Pancreas (tissue), 10 donors: ENCODE results near the gene DENND2A. TPM values are rescaled to one million over a fixed set of nuclear protein-coding genes. Genes with fewer than 3 reads are reported as not detected.

Experiments used
- ATAC-seq, 4 donors: fragments of 200-7000 bp; cut with Tn5 transposase; one replicate each; pipeline versions ENCODE4 v1.8.0 to v1.9.1; 2020; ENCODE audit warnings: mild to moderate bottlenecking in 4 of 4, moderate library complexity in 4 of 4
- DNase-seq, 6 donors: peaks; one replicate each; pipeline ENCODE4 v3.0.0-alpha.2; 2020
- FAIRE-seq: peaks from 2 replicates; lab custom pipeline; 2012; peaks lifted over from hg19 to GRCh38; lab: Jason Lieb, UNC
- H3K27ac ChIP-seq, 4 donors: fragments of 200-600 bp; sonication (generic); 1 replicate in 3 of 4; 2 replicates in 1 of 4; pipeline versions ENCODE4 v1.5.0 to v1.8.0; 2020
- H3K27me3 ChIP-seq, 4 donors: fragments of 200-600 bp; one replicate each; pipeline ENCODE4 v1.8.0; 2021
- H3K36me3 ChIP-seq, 3 donors: fragments of 200-600 bp; sonication (generic) in 1 of 3; one replicate each; pipeline versions ENCODE4 v1.5.0 to v1.8.0; 2020 to 2021
- H3K4me1 ChIP-seq, 3 donors: fragments of 200-600 bp; one replicate each; pipeline ENCODE4 v1.8.0; 2021
- H3K4me3 ChIP-seq, 4 donors: fragments of 200-600 bp; sonication (generic) in 2 of 4; one replicate each; pipeline versions ENCODE4 v1.5.0 to v1.8.0; 2020 to 2021
- H3K9me3 ChIP-seq, 4 donors: fragments of 200-600 bp; one replicate each; pipeline ENCODE4 v1.8.0; 2021
- WGBS, 2 donors: extraction: QIAGEN DNeasy Blood & Tissue Kit; methylation state at CpG; one replicate each; pipeline ENCODE4 v1.1.7; 2013; 5-methylcytosine and 5-hydroxymethylcytosine counted together
- intact Hi-C, 3 donors: fragments of 100-400 bp; cut with DNase I; formaldehyde crosslinking; loops; one replicate each; pipeline versions ENCODE4 v1.11.1 to v1.14.2; 2022
- polyA plus RNA-seq, 2 donors: library from polyadenylated mRNA; stranded (reverse); fragments of 200-250 nt; gene quantifications; one replicate each; pipeline ENCODE4 v1.2.3, GENCODE V29; 2013
- total RNA-seq, 6 donors: library from RNA; stranded (reverse); fragmentation: NEBNext Ultra II Directional in 4 of 6; extraction: Animal tissue kit (Norgen Biotek cat#: 25700) in 4 of 6; gene quantifications; one replicate each; pipeline versions ENCODE4 v1.2.1 to v1.2.4, GENCODE V29; 2021 to 2023
- TF ChIP-seq, protein P1 (sequence below), 4 donors: fragments of 200-600 bp; sonication (generic) in 3 of 4; IDR thresholded peaks; one replicate each; pipeline versions ENCODE4 v1.5.0 to v1.8.0; 2021; ENCODE audit warnings: antibody characterized with exemption in 4 of 4
- donor health status: healthy with polysubstance abuse.
- donor health status: DM: no; HTN: no; CAD: no; lungs with moderate emphysema.
- donor health status: DM: no; HTN: no; CAD: no.
- donor health status: control.
- donor health status: control.
- donor health status: Bipolar disorder and iron deficiency.
- donor health status: DM: yes; HTN: yes; CAD: no.
- donor health status: DM: no; HTN: no; CAD: no.
- donor health status: DM: no; HTN: no; CAD: no.
- donor health status: DM: yes; HTN: yes; CAD: no.

The DENND2A gene
- total and polyA plus RNA-seq, 8 donors, result 1.1 to 5.0 (median 1.8) TPM

- Histone ChIP-seq H3K36me3 (no peaks in the 10 kb centered on the region), H3K9me3 (no peaks in the 10 kb centered on the region), H3K27me3 (no peaks in the 10 kb centered on the region), H3K27ac (no peak overlapping the region), H3K4me1 (no peaks in the 10 kb centered on the region), H3K4me3 (no peak overlapping the region)
- 47 to 51% methylated on average over 3 of the region's 3 CpGs for WGBS, 2 donors
- DNase-seq, result no peak
- intact Hi-C loops, result no loop called here
- no peak for FAIRE-seq
- ATAC-seq, result no peak
- TF ChIP-seq, protein P1, sequence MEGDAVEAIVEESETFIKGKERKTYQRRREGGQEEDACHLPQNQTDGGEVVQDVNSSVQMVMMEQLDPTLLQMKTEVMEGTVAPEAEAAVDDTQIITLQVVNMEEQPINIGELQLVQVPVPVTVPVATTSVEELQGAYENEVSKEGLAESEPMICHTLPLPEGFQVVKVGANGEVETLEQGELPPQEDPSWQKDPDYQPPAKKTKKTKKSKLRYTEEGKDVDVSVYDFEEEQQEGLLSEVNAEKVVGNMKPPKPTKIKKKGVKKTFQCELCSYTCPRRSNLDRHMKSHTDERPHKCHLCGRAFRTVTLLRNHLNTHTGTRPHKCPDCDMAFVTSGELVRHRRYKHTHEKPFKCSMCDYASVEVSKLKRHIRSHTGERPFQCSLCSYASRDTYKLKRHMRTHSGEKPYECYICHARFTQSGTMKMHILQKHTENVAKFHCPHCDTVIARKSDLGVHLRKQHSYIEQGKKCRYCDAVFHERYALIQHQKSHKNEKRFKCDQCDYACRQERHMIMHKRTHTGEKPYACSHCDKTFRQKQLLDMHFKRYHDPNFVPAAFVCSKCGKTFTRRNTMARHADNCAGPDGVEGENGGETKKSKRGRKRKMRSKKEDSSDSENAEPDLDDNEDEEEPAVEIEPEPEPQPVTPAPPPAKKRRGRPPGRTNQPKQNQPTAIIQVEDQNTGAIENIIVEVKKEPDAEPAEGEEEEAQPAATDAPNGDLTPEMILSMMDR (IDR thresholded peaks at IDR 0.05), result no peak
These were observed 49.3 kb downstream of the DENND2A start for GRCh38 chr7:140591180-140591902.

DNA sequence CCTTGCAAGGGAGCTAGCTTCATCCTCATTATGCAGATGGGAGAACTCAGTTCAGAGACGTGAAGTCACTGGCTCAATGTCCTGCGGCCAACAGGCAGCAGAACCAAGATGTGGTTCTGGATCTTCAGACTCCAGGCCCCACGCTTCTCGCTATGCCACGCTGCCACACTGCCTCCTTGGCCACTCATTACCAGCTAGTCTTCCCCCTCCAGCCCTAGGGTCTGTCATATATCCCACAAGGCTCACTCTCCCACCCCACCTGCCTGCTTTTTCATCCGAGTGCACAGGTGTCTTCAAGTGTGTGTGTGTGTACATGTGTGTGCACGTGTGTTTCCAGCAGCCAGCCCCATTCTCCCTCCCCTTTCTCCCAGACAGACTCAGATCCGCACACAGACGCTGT lies 53.4 kb downstream of the DENND2A start:
- Histone ChIP-seq H3K27me3 (no peaks in the 10 kb centered on the region), H3K9me3 (no peaks in the 10 kb centered on the region), H3K36me3 (no peaks in the 10 kb centered on the region), H3K27ac (no peak overlapping the region), H3K4me3 (no peak overlapping the region), H3K4me1 (no peaks in the 10 kb centered on the region)
- FAIRE-seq (no peak), DNase-seq (no peak), ATAC-seq (no peak)
- TF ChIP-seq, protein P1 (IDR thresholded peaks at IDR 0.05), result no peak
- intact Hi-C loops, result no loop called here
- 84 to 86% methylated on average over 9 of the region's 9 CpGs for WGBS, 2 donors

DNA sequence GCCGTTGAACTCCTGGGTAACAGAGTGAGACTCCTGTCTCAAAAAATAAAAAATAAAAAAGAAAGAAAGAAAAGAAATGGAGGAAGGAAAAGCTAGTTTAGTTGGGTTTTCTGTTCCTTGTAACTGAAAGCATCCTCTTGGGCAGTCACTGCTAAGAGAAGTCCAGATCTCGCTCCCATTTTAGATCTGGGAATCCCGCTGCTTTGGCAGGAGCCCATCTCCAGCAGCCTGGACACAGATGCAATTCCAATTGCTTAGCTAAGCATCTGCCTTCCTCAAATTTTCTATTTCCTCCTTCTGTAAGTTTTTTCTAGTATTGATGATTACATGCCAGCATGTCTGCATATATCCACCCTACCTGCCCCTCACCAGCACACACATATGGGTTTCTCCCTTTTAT lies 54.1 kb downstream of the DENND2A start:
- TF ChIP-seq, protein P1 (IDR thresholded peaks at IDR 0.05), result no peak
- FAIRE-seq (no peak), DNase-seq (no peak), ATAC-seq (no peak)
- intact Hi-C loops, result no loop called here
- no peaks in the 10 kb centered on the region for H3K27me3 ChIP-seq
- H3K4me1 ChIP-seq, result no peaks in the 10 kb centered on the region
- no peaks in the 10 kb centered on the region for H3K9me3 ChIP-seq
- WGBS, 2 donors, result 83 to 90% methylated on average over 3 of the region's 3 CpGs
- H3K4me3 ChIP-seq, result no peak overlapping the region
- H3K36me3 ChIP-seq, result no peaks in the 10 kb centered on the region
- no peak overlapping the region for H3K27ac ChIP-seq

DNA sequence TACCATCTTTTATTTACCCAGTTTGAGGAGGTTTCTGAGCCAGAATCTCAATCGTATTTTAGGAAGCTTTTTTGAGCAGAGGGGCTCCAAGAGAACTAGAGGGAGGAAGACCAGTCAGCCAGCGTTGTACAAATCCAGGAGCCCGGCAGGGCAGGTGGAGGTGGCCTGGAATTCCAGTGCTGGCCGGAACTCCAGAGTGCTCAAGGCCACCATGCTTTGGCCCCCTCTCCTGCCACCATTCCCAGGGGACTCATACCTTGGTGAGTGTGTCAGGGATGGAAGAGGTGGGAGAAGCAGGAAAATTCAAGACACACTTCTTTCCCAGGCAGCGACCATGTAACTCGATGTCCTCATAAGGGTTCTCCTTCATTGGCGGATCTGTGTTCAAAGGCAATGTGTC lies 55.3 kb downstream of the DENND2A start:
- ATAC-seq, result no peak
- no peaks in the 10 kb centered on the region for H3K9me3 ChIP-seq
- H3K36me3 ChIP-seq, result no peaks in the 10 kb centered on the region
- TF ChIP-seq, protein P1 (IDR thresholded peaks at IDR 0.05), result no peak
- H3K27me3 ChIP-seq, result no peaks in the 10 kb centered on the region
- no peak overlapping the region for H3K4me3 ChIP-seq
- H3K27ac ChIP-seq, result no peak overlapping the region
- 84 to 88% methylated on average over 7 of the region's 7 CpGs for WGBS, 2 donors
- intact Hi-C loops, result no loop called here
- DNase-seq, result no peak
- no peaks in the 10 kb centered on the region for H3K4me1 ChIP-seq
- no peak for FAIRE-seq

DNA sequence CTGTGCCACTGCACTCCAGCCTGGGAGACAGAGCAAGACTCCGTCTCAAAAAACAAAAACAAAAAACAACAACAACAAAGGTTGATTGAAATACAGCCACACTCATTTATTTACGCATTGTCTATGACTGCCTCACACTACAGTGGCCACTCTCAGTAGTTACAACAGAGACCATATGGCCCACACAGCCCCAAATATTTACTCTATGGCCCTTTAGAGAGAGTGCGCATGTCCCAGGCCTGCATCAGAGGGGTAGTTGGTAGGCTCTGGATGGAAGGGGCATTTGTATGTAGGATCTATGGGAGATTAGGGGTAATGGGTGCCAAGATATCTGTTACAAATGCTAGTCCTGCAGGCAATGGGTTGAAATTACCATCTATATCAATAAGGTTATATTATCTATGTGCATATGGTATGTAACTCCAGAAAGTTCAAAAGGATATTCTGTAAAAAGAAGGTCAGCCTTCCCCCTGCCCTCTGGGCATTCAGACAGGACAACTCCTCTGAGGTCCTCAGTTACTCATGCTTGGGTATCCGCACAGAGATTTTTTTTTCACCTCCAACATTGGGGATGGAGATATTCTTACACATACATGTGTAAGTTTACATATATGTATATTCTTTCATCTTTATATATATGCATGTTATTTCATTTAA lies 56.3 kb downstream of the DENND2A start:
- no peak for DNase-seq
- FAIRE-seq, result no peak
- WGBS, 2 donors, result 89 to 99% methylated on average over 4 of the region's 4 CpGs
- Histone ChIP-seq H3K27me3 (no peaks in the 10 kb centered on the region), H3K27ac (no peak overlapping the region), H3K36me3 (no peaks in the 10 kb centered on the region), H3K4me1 (no peaks in the 10 kb centered on the region), H3K4me3 (no peak overlapping the region), H3K9me3 (no peaks in the 10 kb centered on the region)
- TF ChIP-seq, protein P1 (IDR thresholded peaks at IDR 0.05), result no peak
- intact Hi-C loops, result no loop called here
- ATAC-seq, result no peak
